T-helper 2 cell (primary cell): ENCODE data around the gene TCFL5.
A peak's percentile ranks its signal among the peaks of the same experiment; 100 is the strongest.

Experiments used
- DNase-seq, 5 experiments: peaks; one replicate each; pipeline versions ENCODE4 v3.0.0 to v3.0.0-alpha.2; 2012 to 2022
- total RNA-seq, 2 donors: gene quantifications; one replicate each; lab custom pipeline; 2026; lab: John Stamatoyannopoulos, UW

Gene TCFL5
- total RNA-seq, result 5.3 to 9.2 reads per million in 2 donors

GRCh38 chr20:62861726-62862336 is at the start of gene TCFL5:
TSS of gene TCFL5 (minus strand) at chr20:62861822. CDS start at chr20:62861670, 152 bp downstream.
- DNase-seq, result peak; percentile 86 to 94 (median 89)

- no peak for DNase-seq
These were observed 49.3 kb upstream of the TCFL5 start for GRCh38 chr20:62910777-62911497.

GRCh38 chr20:62910217-62910766 is 48.7 kb upstream of the TCFL5 start:
- DNase-seq, result no peak

GRCh38 chr20:62908971-62909791 is 47.6 kb upstream of the TCFL5 start:
- no peak for DNase-seq

GRCh38 chr20:62907384-62908317 is 46.0 kb upstream of the TCFL5 start:
- peak in 2 of 5 experiments; percentile 39 to 45 for DNase-seq

GRCh38 chr20:62906647-62907375 is 45.2 kb upstream of the TCFL5 start:
- DNase-seq, result no peak

- no peak for DNase-seq
These were observed 44.6 kb upstream of the TCFL5 start for GRCh38 chr20:62906209-62906608.

- no peak for DNase-seq
These were observed 44.0 kb upstream of the TCFL5 start for GRCh38 chr20:62905536-62906117.

- DNase-seq, result no peak
These were observed 41.4 kb upstream of the TCFL5 start for GRCh38 chr20:62902926-62903615.

GRCh38 chr20:62901891-62902290 is 40.3 kb upstream of the TCFL5 start:
- DNase-seq, result no peak

- DNase-seq, result peak in 1 of 5 experiments; percentile 45
These were observed 39.3 kb upstream of the TCFL5 start for GRCh38 chr20:62900692-62901584.

- DNase-seq, result peak; percentile 43 to 82 (median 65)
These were observed 38.5 kb upstream of the TCFL5 start for GRCh38 chr20:62900052-62900691.

GRCh38 chr20:62899633-62900051 is 38.0 kb upstream of the TCFL5 start:
- DNase-seq, result no peak

- peak in 2 of 5 experiments; percentile 21 to 77 for DNase-seq
These were observed 37.5 kb upstream of the TCFL5 start for GRCh38 chr20:62898970-62899632.

GRCh38 chr20:62898093-62898964 is 36.7 kb upstream of the TCFL5 start:
- no peak for DNase-seq

- no peak for DNase-seq
These were observed 36.0 kb upstream of the TCFL5 start for GRCh38 chr20:62897666-62898065.

- no peak for DNase-seq
These were observed 34.9 kb upstream of the TCFL5 start for GRCh38 chr20:62896526-62896925.
